Measurements from ENCODE around the gene MT1X.

Gene MT1X

DNA sequence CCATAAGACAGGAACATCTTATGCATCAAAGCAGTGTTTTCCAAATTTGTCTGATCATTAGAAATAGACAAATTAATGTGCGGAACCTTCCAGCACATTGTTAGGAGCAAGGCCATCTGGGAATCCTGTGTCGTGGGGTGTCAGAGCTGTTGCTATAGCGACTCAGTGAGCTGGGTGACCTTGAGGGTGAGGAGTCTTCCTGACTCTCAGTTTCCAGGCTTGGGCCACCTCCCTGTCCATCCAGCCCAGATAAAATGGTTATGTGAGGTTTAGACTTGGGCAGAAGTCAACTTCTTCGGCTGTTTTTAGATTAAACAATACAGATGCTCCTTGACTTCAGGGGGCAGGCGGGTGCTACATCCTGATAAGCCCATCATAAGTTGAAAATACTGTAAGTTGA is 20.6 kb downstream of the MT1X start:
- no peak for TF ChIP-seq CTCF (conservative IDR thresholded peaks at IDR 0.05; ENCODE audit: low read depth, low read length)
- no peak overlapping the region for H3K4me3 ChIP-seq (ENCODE audit: low read length)
- DNase-seq (ENCODE audit: low read depth) = no peak

DNA sequence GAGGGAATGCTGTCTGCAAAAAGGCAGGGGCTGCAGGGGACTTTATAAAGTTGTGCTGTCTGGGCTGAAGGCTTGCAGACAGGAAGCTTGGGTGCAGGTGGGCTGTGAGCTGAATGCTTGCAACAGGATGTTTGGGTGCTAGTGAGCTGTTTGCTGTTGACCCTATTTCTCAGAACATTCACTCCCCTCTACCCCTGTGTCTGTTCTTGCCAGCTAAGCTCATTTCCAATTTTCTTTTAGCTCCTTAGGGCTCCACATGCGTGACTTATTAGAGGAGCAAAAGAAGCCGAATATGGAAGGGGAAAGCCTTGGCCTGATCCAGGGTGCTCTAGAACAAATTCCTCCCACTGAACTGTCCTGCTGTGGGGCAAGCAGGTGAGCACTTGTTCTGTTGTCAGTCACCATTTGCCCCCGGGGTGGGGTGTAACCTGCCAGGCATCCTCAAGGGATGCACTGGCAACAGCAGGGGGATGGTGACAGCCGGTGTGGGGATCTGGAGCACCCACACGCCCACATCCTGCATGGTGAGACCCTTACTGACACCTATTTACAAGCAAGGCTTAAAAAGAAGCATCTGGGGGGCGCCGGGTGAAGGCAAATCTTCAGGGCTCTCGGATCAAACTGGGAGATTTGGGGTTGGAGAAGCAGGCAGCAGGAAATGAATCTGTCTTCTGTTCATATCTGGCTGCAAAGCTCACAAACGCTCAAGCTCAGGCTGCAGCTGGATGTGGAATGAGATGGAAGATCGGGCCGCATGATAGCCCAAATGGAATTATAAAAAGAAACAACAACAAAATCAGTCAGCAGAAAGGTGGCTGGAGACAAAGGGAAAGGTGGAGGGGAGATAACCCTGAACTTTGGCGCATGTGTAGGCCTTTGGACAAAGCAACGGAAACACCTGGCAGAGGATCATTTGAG is 26.5 kb downstream of the MT1X start:
- no peak overlapping the region for H3K4me3 ChIP-seq (ENCODE audit: low read length)
- no peak for TF ChIP-seq CTCF (conservative IDR thresholded peaks at IDR 0.05; ENCODE audit: low read depth, low read length)
- DNase-seq (ENCODE audit: low read depth) = no peak

- no peak for DNase-seq (ENCODE audit: low read depth)
- no peak for TF ChIP-seq CTCF (conservative IDR thresholded peaks at IDR 0.05; ENCODE audit: low read depth, low read length)
- no peak overlapping the region for H3K4me3 ChIP-seq (ENCODE audit: low read length)
Measured at GRCh38 chr16:56709443-56710040, 27.3 kb downstream of the MT1X start.

DNA sequence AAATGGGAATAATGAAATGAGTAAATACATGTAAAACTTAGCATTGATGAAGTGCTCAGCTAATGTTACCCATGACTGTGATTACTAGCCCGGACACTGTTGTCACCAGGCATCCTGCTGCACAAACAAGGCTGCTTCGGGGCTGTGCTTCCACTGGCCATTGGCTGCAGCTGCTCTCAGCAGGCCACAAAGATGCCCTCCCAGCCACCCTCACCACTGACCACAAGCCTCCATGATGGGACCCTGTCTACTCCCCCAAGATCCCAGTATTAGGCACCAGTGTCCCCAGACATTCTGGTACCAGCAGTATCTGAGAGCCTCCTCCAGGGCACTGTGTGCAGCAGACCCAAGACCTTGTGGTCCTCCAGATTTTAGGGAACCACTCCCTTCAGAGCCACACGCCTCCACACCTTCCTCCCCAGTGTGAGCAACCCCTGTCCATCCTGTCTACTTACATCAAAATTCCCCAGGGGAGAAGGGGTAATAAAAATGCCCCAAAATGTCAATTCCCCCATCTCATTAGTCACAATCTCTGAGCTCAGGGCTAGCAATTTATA is 28.0 kb downstream of the MT1X start:
- H3K4me3 ChIP-seq (ENCODE audit: low read length) = no peak overlapping the region

DNA sequence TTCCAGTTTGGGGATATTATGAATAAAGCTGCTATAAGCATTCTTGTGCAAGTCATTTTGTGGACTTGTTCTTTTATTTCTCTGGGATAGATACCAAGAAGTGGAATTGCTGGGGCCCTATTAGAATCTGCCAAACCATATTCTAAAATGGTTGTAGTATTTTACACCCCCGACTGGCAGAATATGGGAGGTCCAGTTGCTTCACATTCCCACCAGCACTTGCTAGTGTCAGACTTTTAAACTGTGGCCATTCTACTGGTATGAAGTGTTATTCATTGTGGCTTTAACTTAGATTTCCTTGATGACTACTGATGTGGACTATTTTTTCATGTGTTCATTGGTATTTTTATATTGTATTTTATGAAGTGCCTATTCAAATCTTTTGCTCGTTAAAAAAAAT is 29.6 kb downstream of the MT1X start:
- no peak overlapping the region for H3K4me3 ChIP-seq (ENCODE audit: low read length)
- no peak for DNase-seq (ENCODE audit: low read depth)

More for the DNA sequence above, 28.0 kb downstream of the MT1X start:
- no peak for DNase-seq (ENCODE audit: low read depth)
- TF ChIP-seq CTCF (conservative IDR thresholded peaks at IDR 0.05; ENCODE audit: low read depth, low read length) = no peak

DNA sequence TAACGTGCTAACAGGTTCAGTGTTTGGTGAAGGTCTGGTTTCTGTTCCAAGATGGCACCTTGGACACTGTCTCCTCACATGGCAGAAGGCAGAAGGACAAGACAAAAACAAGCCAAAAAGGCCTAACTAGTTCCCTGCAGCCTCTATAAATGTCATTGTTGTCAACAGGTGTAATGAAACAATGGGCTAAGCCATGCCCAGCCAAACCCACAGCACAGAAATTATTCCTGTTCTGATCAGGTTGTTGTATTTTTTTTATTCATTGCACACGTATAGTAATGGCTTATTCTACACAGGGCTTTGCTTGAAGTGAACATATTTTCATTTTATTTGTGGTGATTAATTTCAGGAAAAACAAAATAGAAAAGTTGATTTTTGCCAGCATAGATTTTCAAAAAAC is 31.5 kb downstream of the MT1X start:
- TF ChIP-seq CTCF (conservative IDR thresholded peaks at IDR 0.05; ENCODE audit: low read depth, low read length) = no peak

More for the DNA sequence above, 29.6 kb downstream of the MT1X start:
- no peak for TF ChIP-seq CTCF (conservative IDR thresholded peaks at IDR 0.05; ENCODE audit: low read depth, low read length)

More for the DNA sequence above, 31.5 kb downstream of the MT1X start:
- H3K4me3 ChIP-seq (ENCODE audit: low read length) = no peak overlapping the region
- DNase-seq (ENCODE audit: low read depth) = no peak

All from retinal pigment epithelial cell (primary cell).